T-helper 1 cell treated with Interleukin-12 subunit alpha and Interleukin-12 subunit beta and Interleukin-4 antibody, amounts not matched to agents 30 μg/mL and 1 μg/mL, for 36 hours (primary cell): ENCODE measurements around the gene P2RY1.
"Not testable (repeated sequence)": the region's sequence is repeated elsewhere in the genome, so short reads cannot be mapped to it uniquely, and the experiment has no call there.

Source experiments
- H3K27ac Mint-ChIP-seq: one replicate; pipeline ENCODE4 v1.8.0; 2021; ENCODE audit warnings: mild to moderate bottlenecking, mixed read lengths
- H3K27me3 Mint-ChIP-seq: one replicate; pipeline ENCODE4 v1.8.0; 2021; ENCODE audit warnings: low read depth, mixed read lengths
- H3K36me3 Mint-ChIP-seq: one replicate; pipeline ENCODE4 v1.8.0; 2021; ENCODE audit warnings: low read depth, mixed read lengths
- H3K4me1 Mint-ChIP-seq: one replicate; pipeline ENCODE4 v1.8.0; 2021; ENCODE audit warnings: low read depth, mixed read lengths
- H3K4me3 Mint-ChIP-seq: one replicate; pipeline ENCODE4 v1.8.0; 2021; ENCODE audit warnings: mild to moderate bottlenecking, moderate library complexity, mixed read lengths
- H3K9me3 Mint-ChIP-seq: one replicate; pipeline ENCODE4 v1.8.0; 2021; ENCODE audit warnings: mixed read lengths

The P2RY1 gene

DNA sequence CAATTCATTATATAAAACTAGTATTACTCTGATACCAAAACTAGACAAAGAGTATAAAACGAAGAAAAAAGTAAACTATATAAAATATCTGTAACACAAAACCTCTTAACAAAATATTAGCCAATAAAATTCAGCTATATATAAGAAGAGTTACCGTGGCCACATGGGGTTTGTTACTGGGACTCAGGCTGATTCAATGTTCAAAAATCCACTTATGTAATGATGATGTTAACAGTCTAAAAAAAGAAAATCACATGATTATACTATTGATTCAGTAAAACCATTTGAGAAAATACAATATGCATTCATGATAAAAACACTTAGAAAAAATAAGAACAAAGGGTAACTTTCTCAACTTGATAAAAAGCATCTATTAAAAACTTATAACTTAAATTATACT lies 18.3 kb downstream of the P2RY1 start:
- Mint-ChIP-seq H3K4me3 (no peak overlapping the region), H3K27me3 (no peaks in the 10 kb centered on the region), H3K4me1 (no peaks in the 10 kb centered on the region), H3K27ac (no peak overlapping the region), H3K9me3 (peaks cover under 1% of the 10 kb centered on the region), H3K36me3 (no peaks in the 10 kb centered on the region)

DNA sequence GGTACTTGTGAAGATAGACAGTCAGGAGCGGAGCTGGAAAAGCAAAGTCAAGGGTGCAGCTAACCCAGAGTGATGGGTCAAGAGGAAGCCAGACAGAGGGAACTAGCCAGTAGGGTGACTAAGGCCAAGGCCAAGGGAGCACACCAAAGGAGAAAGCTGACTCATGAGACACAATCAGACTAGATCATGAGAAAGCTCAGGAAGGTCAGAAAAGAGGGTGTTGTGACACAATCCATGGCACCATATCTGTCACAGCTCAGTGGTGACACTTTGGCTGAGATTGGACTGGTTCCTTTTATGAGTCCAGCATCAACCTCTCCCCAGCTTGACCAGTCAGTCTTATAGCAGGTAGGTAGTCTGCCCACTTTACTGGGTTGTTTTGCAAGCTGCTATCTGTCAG lies 22.2 kb downstream of the P2RY1 start:
- no peak overlapping the region for H3K4me3 Mint-ChIP-seq
- H3K27ac Mint-ChIP-seq, result no peak overlapping the region
- no peaks in the 10 kb centered on the region for H3K27me3 Mint-ChIP-seq
- H3K36me3 Mint-ChIP-seq, result no peaks in the 10 kb centered on the region
- no peaks in the 10 kb centered on the region for H3K4me1 Mint-ChIP-seq
- H3K9me3 Mint-ChIP-seq, result no peaks in the 10 kb centered on the region

DNA sequence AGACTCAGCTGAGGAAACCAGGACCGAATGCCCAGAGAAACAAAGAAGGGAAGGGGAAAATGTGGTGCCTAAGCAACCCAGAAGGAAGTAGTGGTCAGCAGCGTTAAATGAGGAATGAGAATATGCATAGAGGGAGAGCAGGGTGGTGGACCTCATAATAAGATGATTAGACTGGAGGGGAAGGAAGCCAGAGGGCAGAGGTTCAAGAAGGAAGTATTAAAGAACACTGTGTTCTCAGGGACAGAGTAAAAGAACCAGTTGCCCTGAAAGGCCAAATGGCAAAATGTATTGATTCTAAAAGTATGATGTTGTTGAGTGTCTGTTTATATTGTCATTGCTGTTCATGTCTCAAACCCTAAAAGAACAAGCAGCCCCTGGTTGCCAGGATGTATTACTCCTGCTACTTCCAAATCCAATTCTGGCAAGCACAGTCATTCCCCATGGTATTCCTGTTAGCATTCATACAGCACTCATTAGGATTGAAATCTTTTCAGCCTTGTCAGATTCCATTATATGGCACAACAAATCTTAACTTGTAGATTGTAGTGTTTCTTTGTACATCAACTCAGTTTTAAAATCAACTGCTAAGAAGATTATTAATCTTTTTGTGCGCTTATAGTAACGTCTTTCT lies 23.4 kb downstream of the P2RY1 start:
- no peaks in the 10 kb centered on the region for H3K27me3 Mint-ChIP-seq
- no peaks in the 10 kb centered on the region for H3K36me3 Mint-ChIP-seq
- no peak overlapping the region for H3K27ac Mint-ChIP-seq
- H3K4me3 Mint-ChIP-seq, result no peak overlapping the region
- H3K9me3 Mint-ChIP-seq, result no peaks in the 10 kb centered on the region
- H3K4me1 Mint-ChIP-seq, result no peaks in the 10 kb centered on the region

DNA sequence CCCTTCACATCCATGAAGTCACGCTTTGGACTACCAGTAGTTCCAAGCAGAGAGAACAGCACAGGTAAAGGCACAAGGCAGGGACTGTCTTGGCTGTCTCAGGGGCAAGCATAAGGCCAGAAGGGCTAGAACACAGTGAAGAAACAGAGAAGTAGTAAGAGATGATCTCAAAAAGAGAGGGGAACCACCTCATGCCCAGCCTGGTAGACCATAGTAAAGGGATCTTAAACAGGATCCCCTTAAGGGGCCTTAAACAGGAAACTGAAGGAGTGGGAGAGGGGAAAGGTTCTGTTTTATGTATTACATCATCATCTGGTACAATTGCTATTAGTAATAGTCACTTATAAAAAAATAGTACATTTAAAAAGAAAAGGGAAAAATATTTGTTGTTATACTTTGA lies 25.8 kb downstream of the P2RY1 start:
- no peaks in the 10 kb centered on the region for H3K9me3 Mint-ChIP-seq
- H3K27me3 Mint-ChIP-seq, result no peaks in the 10 kb centered on the region
- no peaks in the 10 kb centered on the region for H3K36me3 Mint-ChIP-seq
- no peak overlapping the region for H3K27ac Mint-ChIP-seq
- H3K4me1 Mint-ChIP-seq, result no peaks in the 10 kb centered on the region
- no peak overlapping the region for H3K4me3 Mint-ChIP-seq

DNA sequence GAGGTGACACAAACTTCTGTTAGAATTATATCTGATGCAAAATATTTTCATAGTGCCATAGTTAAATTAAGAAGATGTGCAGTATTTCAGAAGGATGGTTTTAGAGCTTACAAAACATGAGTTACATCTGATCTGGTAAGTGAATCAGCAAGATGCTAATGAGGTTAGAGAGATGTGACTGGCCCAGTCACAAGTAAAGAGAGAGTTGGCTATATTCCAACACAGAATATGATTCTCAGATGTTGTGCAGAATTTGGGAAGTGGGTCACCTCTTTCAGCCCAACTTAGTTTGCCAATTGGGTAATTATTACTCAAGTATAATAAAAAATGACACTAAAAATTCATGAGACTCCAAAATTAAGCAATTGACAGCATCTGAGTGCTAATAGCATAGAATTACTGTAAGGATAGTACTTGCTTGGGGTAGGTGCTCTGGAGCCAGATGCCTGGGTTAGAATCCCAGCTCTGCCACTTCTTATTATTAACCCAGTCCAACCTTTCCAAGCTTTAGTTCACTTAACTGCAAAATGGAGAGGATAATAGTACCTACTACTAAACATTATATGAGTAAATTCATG lies 30.8 kb downstream of the P2RY1 start:
- H3K9me3 Mint-ChIP-seq, result no peaks in the 10 kb centered on the region
- no peaks in the 10 kb centered on the region for H3K36me3 Mint-ChIP-seq
- no peaks in the 10 kb centered on the region for H3K27me3 Mint-ChIP-seq
- no peaks in the 10 kb centered on the region for H3K4me1 Mint-ChIP-seq
- no peak overlapping the region for H3K4me3 Mint-ChIP-seq
- no peak overlapping the region for H3K27ac Mint-ChIP-seq

DNA sequence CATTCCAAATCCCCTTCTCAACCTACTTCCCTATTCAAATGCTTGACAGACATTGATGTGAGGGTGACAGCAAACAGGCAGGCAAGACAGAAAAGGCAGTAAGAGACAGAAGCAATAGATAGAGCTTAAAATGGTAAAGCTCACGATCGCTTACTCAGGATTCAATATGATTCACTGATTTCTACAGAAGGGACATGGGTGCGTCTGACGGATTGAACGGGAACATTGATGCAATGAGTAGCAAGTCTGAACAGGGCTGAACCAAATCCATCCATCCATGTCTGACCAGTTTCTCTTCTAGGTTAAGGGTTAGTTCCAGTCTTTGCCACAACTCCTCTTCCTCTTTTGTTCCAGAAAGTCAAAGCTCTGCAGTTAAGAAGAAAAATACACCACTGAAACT lies 35.1 kb downstream of the P2RY1 start:
- no peaks in the 10 kb centered on the region for H3K36me3 Mint-ChIP-seq
- H3K27me3 Mint-ChIP-seq, result no peaks in the 10 kb centered on the region
- no peaks in the 10 kb centered on the region for H3K9me3 Mint-ChIP-seq
- no peaks in the 10 kb centered on the region for H3K4me1 Mint-ChIP-seq
- no peak overlapping the region for H3K4me3 Mint-ChIP-seq
- H3K27ac Mint-ChIP-seq, result no peak overlapping the region

DNA sequence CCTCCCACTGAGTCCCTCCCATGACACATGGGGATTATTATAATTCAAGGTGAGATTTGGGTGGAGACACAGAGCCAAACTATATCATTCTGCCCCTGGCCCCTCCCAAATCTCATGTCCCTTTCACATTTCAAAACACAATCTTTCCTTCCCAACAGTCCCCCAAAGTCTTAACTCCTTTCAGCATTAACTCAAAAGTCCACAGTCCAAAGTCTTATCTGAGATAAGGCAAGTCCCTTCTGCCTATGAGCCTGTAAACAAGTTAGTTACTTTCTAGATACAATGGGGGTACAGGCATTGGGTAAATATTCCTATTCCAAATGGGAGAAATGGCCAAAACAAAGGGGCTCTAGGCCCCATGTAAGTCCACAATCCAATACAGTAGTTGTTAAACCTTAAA lies 38.4 kb downstream of the P2RY1 start:
- H3K27me3 Mint-ChIP-seq, H3K4me3 Mint-ChIP-seq, H3K4me1 Mint-ChIP-seq, H3K9me3 Mint-ChIP-seq, H3K36me3 Mint-ChIP-seq, H3K27ac Mint-ChIP-seq: not testable (repeated sequence)

DNA sequence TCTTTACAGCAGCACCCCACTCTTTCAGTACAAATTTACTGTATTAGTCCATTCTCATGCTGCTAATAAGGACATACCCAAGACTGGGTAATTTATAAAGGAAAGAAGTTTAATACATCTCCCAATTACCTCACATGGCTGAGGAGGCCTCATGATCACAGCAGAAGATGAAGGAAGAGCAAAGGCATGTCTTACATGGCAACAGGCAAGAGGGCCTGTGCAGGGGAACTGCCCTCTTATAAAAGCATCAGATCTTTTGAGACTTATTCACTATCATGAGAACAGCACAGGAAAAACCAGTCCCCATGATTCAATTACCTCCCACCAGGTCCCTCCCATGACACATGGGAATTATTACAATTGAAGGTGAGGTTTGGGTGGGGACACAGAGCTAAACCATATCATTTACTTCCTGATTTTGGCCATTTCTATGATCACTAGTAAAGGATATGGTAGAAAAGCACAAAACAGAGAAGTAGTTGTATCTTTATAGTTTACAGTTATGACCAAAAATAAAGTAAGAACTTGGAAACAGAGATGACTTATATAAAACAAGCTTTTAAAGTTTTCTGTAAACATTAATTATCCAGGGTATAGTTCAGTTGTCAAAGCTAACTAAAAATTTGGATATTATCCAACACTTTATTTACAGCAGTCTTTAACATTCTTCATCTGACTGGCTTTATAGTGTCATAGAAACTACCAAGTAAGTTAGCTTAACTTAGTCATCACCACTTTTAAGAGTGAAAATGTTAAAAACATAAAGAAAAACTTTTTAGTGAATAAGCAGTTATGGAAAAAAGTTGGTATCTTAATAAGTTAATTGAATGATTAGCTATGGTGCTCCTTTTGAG lies 40.2 kb downstream of the P2RY1 start:
- Mint-ChIP-seq H3K27me3 (no peaks in the 10 kb centered on the region), H3K4me1 (no peaks in the 10 kb centered on the region), H3K4me3 (no peak overlapping the region), H3K27ac (no peak overlapping the region), H3K36me3 (no peaks in the 10 kb centered on the region), H3K9me3 (peaks cover 7% of the 10 kb centered on the region)

DNA sequence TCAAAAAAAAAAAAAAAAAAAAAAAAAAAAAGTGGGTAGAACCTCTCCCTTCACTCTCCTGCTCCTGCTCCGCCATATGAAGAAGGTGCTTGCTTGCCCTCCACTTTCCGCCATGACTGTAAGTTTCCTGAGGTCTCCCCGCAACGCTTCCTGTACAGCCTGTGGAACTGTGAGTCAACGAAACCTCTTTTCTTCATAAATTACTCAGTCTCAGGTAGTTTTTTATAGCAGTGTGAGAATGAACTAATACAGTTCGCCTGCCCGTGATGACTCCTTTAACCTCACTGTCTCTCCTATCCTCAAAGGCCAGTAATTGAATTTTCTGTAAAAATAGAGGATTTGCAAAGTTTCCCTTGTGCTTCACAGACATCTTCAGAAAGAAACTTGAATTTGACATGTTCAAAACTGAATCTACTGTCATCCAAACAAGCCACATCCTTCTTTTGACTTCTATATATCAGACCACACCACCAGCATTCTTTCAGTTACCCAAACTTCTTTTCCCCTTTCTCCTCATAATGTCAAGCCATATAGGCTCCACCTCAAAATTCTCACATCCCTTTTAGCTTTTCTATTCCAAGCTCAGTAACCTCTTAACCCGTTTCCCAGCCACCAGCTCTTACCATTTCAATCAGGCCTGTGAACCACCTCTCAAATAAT lies 44.3 kb downstream of the P2RY1 start:
- Mint-ChIP-seq H3K27ac (no peak overlapping the region), H3K36me3 (no peaks in the 10 kb centered on the region), H3K27me3 (no peaks in the 10 kb centered on the region), H3K9me3 (peaks cover 7% of the 10 kb centered on the region), H3K4me1 (no peaks in the 10 kb centered on the region), H3K4me3 (no peak overlapping the region)

DNA sequence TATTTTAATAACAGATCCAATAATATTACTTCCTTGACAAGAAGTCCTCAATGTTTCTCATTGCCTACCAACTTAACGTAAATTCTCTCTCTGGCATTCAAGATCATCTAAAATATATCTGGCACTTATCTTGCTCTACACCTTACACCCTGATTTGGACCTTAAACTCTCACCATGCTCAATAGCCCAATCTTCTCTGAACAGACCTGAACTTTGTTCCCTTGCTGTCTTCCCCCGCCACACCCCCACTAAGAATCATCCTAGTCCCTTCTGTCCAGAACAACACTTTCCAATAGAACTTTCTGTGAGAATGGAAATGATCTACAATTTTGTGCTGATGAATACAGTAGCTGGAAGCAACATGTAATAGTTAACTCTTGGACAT lies 44.9 kb downstream of the P2RY1 start:
- no peak overlapping the region for H3K4me3 Mint-ChIP-seq
- peaks cover 7% of the 10 kb centered on the region for H3K9me3 Mint-ChIP-seq
- no peak overlapping the region for H3K27ac Mint-ChIP-seq
- no peaks in the 10 kb centered on the region for H3K4me1 Mint-ChIP-seq
- H3K27me3 Mint-ChIP-seq, result no peaks in the 10 kb centered on the region
- H3K36me3 Mint-ChIP-seq, result no peaks in the 10 kb centered on the region

DNA sequence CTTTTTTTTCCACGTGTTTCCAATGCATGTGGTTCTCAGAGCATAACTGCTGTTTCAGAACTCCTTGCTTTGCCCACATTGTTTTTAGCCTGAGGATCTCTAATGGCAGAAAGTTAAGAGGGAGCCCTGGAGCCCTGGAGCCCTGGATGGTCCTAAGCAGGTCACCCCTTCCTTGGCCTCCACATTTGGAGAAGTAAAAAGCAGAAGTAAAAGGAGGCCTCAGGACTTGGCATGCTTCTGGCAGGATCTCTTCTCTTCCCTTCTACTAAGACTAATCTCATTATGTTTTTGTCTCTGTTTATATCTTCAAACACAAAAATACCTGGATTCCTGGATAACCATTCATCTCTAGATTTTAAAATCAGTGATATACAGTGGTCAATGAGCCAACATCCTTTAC lies 50.1 kb downstream of the P2RY1 start:
- H3K36me3 Mint-ChIP-seq, result no peaks in the 10 kb centered on the region
- no peaks in the 10 kb centered on the region for H3K9me3 Mint-ChIP-seq
- no peaks in the 10 kb centered on the region for H3K4me1 Mint-ChIP-seq
- H3K4me3 Mint-ChIP-seq, result no peak overlapping the region
- peaks cover 5% of the 10 kb centered on the region for H3K27me3 Mint-ChIP-seq
- H3K27ac Mint-ChIP-seq, result no peak overlapping the region
